ENCODE measurements around the gene KRT80. TPM values are rescaled to one million over a fixed set of nuclear protein-coding genes. Genes with fewer than 3 reads are reported as not detected.

The KRT80 gene
- total and polyA plus RNA-seq, 2 donors (not counting 3 experiments of a cell fraction or from before 2014, with no cell fraction given): 13.6 to 23.7 TPM

DNA sequence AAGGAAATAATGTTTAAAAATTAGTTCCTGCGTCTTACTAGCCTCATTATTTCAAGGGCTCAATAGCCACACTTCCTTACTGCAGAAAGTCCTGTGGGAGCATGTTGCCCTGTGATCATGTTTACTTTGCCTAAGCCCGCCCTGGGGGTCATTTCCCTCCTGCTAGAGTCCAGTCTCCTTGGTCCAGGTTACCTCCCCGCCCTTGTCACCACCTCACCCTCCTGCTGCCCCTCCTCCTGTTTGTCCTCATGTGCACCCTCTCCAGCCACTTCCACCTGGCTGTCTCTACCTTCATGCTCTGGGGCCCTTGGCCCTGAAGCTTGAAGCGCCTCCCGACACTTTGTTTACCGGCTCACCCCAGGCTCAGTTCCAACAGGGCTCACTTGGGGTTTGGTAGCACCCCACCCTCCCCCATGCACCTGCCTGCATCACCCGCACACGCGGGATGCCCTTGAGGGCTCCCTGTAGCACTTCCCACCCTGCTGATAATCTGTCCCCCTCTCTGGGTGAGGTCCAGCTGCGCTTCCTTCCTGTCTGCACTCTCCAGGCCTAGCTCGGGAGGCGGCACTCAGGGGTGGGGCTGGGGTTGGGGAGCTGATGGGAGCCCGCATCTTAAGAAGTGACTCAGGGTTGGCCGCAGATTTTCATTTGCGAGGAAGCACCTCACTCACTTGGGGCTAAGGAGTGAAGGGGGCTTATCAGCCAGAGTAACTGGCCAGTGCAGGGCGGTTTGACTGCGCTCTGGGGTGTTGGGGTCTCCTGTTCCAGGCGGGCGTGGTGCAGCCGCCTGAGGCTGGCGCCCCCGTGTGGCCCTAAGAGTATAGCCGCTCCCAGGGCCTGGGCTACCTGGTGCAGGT lies 72.2 kb downstream of the KRT80 start:
- no peaks in the 10 kb centered on the region for H3K79me2 ChIP-seq (ENCODE audit: control insufficient read depth, insufficient read depth, low read length)
- dilution Hi-C loops (cut with MboI; ENCODE audit: extremely low pct_ligation_motif_present, low sequenced_read_pairs): no loop called here
- peak; percentile 35 for DNase-seq (ENCODE audit: low read depth, low spot score)
- no peaks in the 10 kb centered on the region for H3K36me3 ChIP-seq (ENCODE audit: control insufficient read depth in 2 of 2, extremely low read depth in 1 of 2, insufficient read depth in 2 of 2, low read length in 2 of 2)
- no peaks in the 10 kb centered on the region for H3K9me1 ChIP-seq (replicated peaks; ENCODE audit: control insufficient read depth, extremely low read depth, insufficient read depth, low read length)
- BruUV-seq (replicated peaks): no TSS peak
- H3K4me2 ChIP-seq (ENCODE audit: insufficient read depth, low read length): no peak overlapping the region
- CTCF ChIA-PET: interaction anchor here (0.6 to 5.1 kb wide), 15 partner anchors 8 to 93 kb away, joined by 3 to 99 read pairs (median 4); partner anchors contain the start of gene ATG101
- peaks cover 7% of the 10 kb centered on the region for H3K4me1 ChIP-seq (ENCODE audit: control insufficient read depth, extremely low read depth, insufficient read depth, low read length)
- H3K9ac ChIP-seq (replicated peaks; ENCODE audit: extremely low read depth, insufficient read depth, low read length): no peak overlapping the region
- H3K27ac ChIP-seq (ENCODE audit: insufficient read depth, low read depth, low read length): no peak overlapping the region
- peak; percentile 50 for FAIRE-seq
- peaks cover 0 to 6% of the 10 kb centered on the region in 2 experiments for H3K27me3 ChIP-seq (ENCODE audit: control insufficient read depth in 2 of 2, insufficient read depth in 2 of 2, low read length in 2 of 2)
- POLR2A ChIA-PET: interaction anchor here (0.7 kb wide), 1 partner anchor 75 kb away, joined by 4 read pairs; no protein-coding TSS in a partner anchor
- H3K4me3 ChIP-seq (replicated peaks in 1 of 3; ENCODE audit: insufficient read depth in 1 of 3, low read depth in 1 of 3, low read length in 3 of 3): no peak overlapping the region
- peak overlapping the region; percentile 58 for H2AFZ ChIP-seq (ENCODE audit: low read depth, low read length)
- intact Hi-C loops (cut with micrococcal nuclease): loop anchor here (1.0 to 10.0 kb wide), 3 partner anchors 50 to 885 kb away; partner anchors contain the start of genes ATG101 and EIF4B
- H4K20me1 ChIP-seq (replicated peaks; ENCODE audit: control insufficient read depth, extremely low read depth, insufficient read depth, low read length): no peaks in the 10 kb centered on the region
- TF ChIP-seq CTCF (IDR thresholded peaks at IDR 0.05; ENCODE audit: extremely low read depth in 1 of 2, insufficient read depth in 1 of 2, low read depth in 1 of 2, low read length in 2 of 2): peak; percentile 65 to 88
- TF ChIP-seq JUN (IDR thresholded peaks at IDR 0.05; ENCODE audit: borderline replicate concordance, insufficient read depth, insufficient read length, low read depth): no peak
- no peaks in the 10 kb centered on the region for H3K9me3 ChIP-seq (replicated peaks; ENCODE audit: control insufficient read depth, insufficient read depth, low read length)

Other genes with a start within 250 kb of the KRT80 start
- gene ACVR1B, start 240.3 kb downstream of the KRT80 start, total RNA-seq: 25.4 and 33.7 TPM in 2 replicates
- 25.5 and 29.0 TPM in 2 replicates for gene ACVR1B, start 240.3 kb downstream of the KRT80 start, polyA plus RNA-seq
- gene TAMALIN, start 185.1 kb downstream of the KRT80 start, total RNA-seq: 87.5 and 88.4 TPM in 2 replicates
- 50.0 and 53.3 TPM in 2 replicates for gene TAMALIN, start 185.1 kb downstream of the KRT80 start, polyA plus RNA-seq
- gene NR4A1, start 140.6 kb downstream of the KRT80 start, total RNA-seq: 6.8 and 10.2 TPM in 2 replicates
- gene NR4A1, start 140.6 kb downstream of the KRT80 start, polyA plus RNA-seq: 13.4 and 18.2 TPM in 2 replicates
- gene ATG101, start 122.0 kb downstream of the KRT80 start, total RNA-seq: 41.6 and 43.3 TPM in 2 replicates
- 67.5 and 78.4 TPM in 2 replicates for gene ATG101, start 122.0 kb downstream of the KRT80 start, polyA plus RNA-seq
- gene SMIM41, start 112.3 kb downstream of the KRT80 start, total RNA-seq: not detected in 2 replicates
- gene SMIM41, start 112.3 kb downstream of the KRT80 start, polyA plus RNA-seq: not detected in 2 replicates
- gene KRT7, start 41.2 kb upstream of the KRT80 start, total RNA-seq: 293 and 420 TPM in 2 replicates
- 120 and 131 TPM in 2 replicates for gene KRT7, start 41.2 kb upstream of the KRT80 start, polyA plus RNA-seq
- gene KRT86, start 82.6 kb upstream of the KRT80 start, total RNA-seq: not detected in 2 replicates
- not detected in 2 replicates for gene KRT86, start 82.6 kb upstream of the KRT80 start, polyA plus RNA-seq
- gene KRT81, start 99.5 kb upstream of the KRT80 start, total RNA-seq: not detected in 2 replicates
- gene KRT81, start 99.5 kb upstream of the KRT80 start, polyA plus RNA-seq: not detected in 2 replicates
- not detected in 2 replicates for gene KRT83, start 129.4 kb upstream of the KRT80 start, total RNA-seq
- gene KRT83, start 129.4 kb upstream of the KRT80 start, polyA plus RNA-seq: not detected in 2 replicates
- gene KRT85, start 175.5 kb upstream of the KRT80 start, total RNA-seq: not detected in 2 replicates
- gene KRT85, start 175.5 kb upstream of the KRT80 start, polyA plus RNA-seq: not detected in 2 replicates
- gene KRT84, start 193.6 kb upstream of the KRT80 start, total RNA-seq: not detected in 2 replicates
- not detected in 2 replicates for gene KRT84, start 193.6 kb upstream of the KRT80 start, polyA plus RNA-seq
- gene KRT82, start 214.3 kb upstream of the KRT80 start, total RNA-seq: not detected in 2 replicates
- gene KRT82, start 214.3 kb upstream of the KRT80 start, polyA plus RNA-seq: not detected in 2 replicates
- not detected in 2 replicates for gene KRT75, start 242.4 kb upstream of the KRT80 start, total RNA-seq
- not detected in 2 replicates for gene KRT75, start 242.4 kb upstream of the KRT80 start, polyA plus RNA-seq

Measured in endothelial cell of umbilical vein (primary cell).